ENCODE measurements around the gene C2orf69. TPM values are rescaled to one million over a fixed set of nuclear protein-coding genes. Genes with fewer than 3 reads are reported as not detected.
A peak's percentile ranks its signal among the peaks of the same experiment; 100 is the strongest.

Gene C2orf69
- total RNA-seq, 2 donors from 2014 or later = 16.3 to 24.6 TPM

- TF ChIP-seq CTCF (conservative IDR thresholded peaks at IDR 0.05) = no peak
- Histone ChIP-seq H3K4me3 (ENCODE audit: low read length) (no peak overlapping the region), H3K9me3 (ENCODE audit: control insufficient read depth, low read length) (no peaks in the 10 kb centered on the region), H3K27me3 (ENCODE audit: control insufficient read depth, insufficient read depth, low read length, poor library complexity, severe bottlenecking) (no peaks in the 10 kb centered on the region), H3K36me3 (ENCODE audit: control insufficient read depth, insufficient read depth, low read length) (no peaks in the 10 kb centered on the region), H3K27ac (ENCODE audit: low read depth, low read length) (no peak overlapping the region), H3K9ac (ENCODE audit: extremely low read depth, low read length, poor library complexity, severe bottlenecking) (no peak overlapping the region), H3K4me1 (ENCODE audit: control insufficient read depth, insufficient read depth, low read length) (no peaks in the 10 kb centered on the region)
- Mint-ChIP-seq H3K27me3 (ENCODE audit: insufficient read depth) (no peaks in the 10 kb centered on the region), H3K9me3 (no peaks in the 10 kb centered on the region), H3K36me3 (ENCODE audit: low read depth) (no peaks in the 10 kb centered on the region), H3K4me1 (peaks cover 21% of the 10 kb centered on the region), H3K27ac (peak overlapping the region; percentile 91), H3K4me3 (no peak overlapping the region)
- WGBS, 2 experiments (ENCODE audit: insufficient coverage in 1 of 2, insufficient read length in 1 of 2) = 0 to 48% methylated on average over 1 to 5 of the region's 5 CpGs
- DNase-seq = no peak
Observed at GRCh38 chr2:199868431-199869226, 42.5 kb upstream of the C2orf69 start.

- peaks cover 21% of the 10 kb centered on the region for H3K4me1 Mint-ChIP-seq
- H3K9ac ChIP-seq (ENCODE audit: extremely low read depth, low read length, poor library complexity, severe bottlenecking) = no peak overlapping the region
- peak overlapping the region; percentile 91 for H3K27ac Mint-ChIP-seq
- peaks cover 5% of the 10 kb centered on the region for H3K36me3 Mint-ChIP-seq (ENCODE audit: low read depth)
- H3K27me3 Mint-ChIP-seq (ENCODE audit: insufficient read depth) = no peaks in the 10 kb centered on the region
- DNase-seq = no peak
- H3K36me3 ChIP-seq (ENCODE audit: control insufficient read depth, insufficient read depth, low read length) = no peaks in the 10 kb centered on the region
- no peaks in the 10 kb centered on the region for H3K4me1 ChIP-seq (ENCODE audit: control insufficient read depth, insufficient read depth, low read length)
- TF ChIP-seq CTCF (conservative IDR thresholded peaks at IDR 0.05) = no peak
- no peak overlapping the region for H3K27ac ChIP-seq (ENCODE audit: low read depth, low read length)
- no CpG with 5 or more reads among the region's 1 CpG for WGBS, 2 experiments (ENCODE audit: insufficient coverage in 1 of 2, insufficient read length in 1 of 2)
- H3K27me3 ChIP-seq (ENCODE audit: control insufficient read depth, insufficient read depth, low read length, poor library complexity, severe bottlenecking) = no peaks in the 10 kb centered on the region
- no peak overlapping the region for H3K4me3 Mint-ChIP-seq
- peaks cover 5% of the 10 kb centered on the region for H3K9me3 Mint-ChIP-seq
- H3K4me3 ChIP-seq (ENCODE audit: low read length) = no peak overlapping the region
- peaks cover 5% of the 10 kb centered on the region for H3K9me3 ChIP-seq (ENCODE audit: control insufficient read depth, low read length)
Observed at GRCh38 chr2:199869227-199869541, 41.9 kb upstream of the C2orf69 start.

- no peaks in the 10 kb centered on the region for H3K27me3 Mint-ChIP-seq (ENCODE audit: insufficient read depth)
- H3K9me3 ChIP-seq (ENCODE audit: control insufficient read depth, low read length) = peaks cover 10% of the 10 kb centered on the region
- H3K9ac ChIP-seq (ENCODE audit: extremely low read depth, low read length, poor library complexity, severe bottlenecking) = no peak overlapping the region
- H3K4me1 ChIP-seq (ENCODE audit: control insufficient read depth, insufficient read depth, low read length) = no peaks in the 10 kb centered on the region
- 42 to 60% methylated on average over 1 of the region's 1 CpG for WGBS, 2 experiments (ENCODE audit: insufficient coverage in 1 of 2, insufficient read length in 1 of 2)
- no peaks in the 10 kb centered on the region for H3K36me3 ChIP-seq (ENCODE audit: control insufficient read depth, insufficient read depth, low read length)
- peaks cover 6% of the 10 kb centered on the region for H3K36me3 Mint-ChIP-seq (ENCODE audit: low read depth)
- TF ChIP-seq CTCF (conservative IDR thresholded peaks at IDR 0.05) = no peak
- H3K4me3 Mint-ChIP-seq = no peak overlapping the region
- no peaks in the 10 kb centered on the region for H3K27me3 ChIP-seq (ENCODE audit: control insufficient read depth, insufficient read depth, low read length, poor library complexity, severe bottlenecking)
- no peak overlapping the region for H3K27ac ChIP-seq (ENCODE audit: low read depth, low read length)
- H3K9me3 Mint-ChIP-seq = peaks cover 10% of the 10 kb centered on the region
- H3K27ac Mint-ChIP-seq = peak overlapping the region; percentile 84
- no peak for DNase-seq
- H3K4me3 ChIP-seq (ENCODE audit: low read length) = no peak overlapping the region
- H3K4me1 Mint-ChIP-seq = peaks cover 21% of the 10 kb centered on the region
Observed at GRCh38 chr2:199869653-199870052, 41.4 kb upstream of the C2orf69 start.

Measured in endodermal cell (in vitro differentiated cells).